ENCODE measurements around the gene ADGRL1. TPM values are rescaled to one million over a fixed set of nuclear protein-coding genes. Genes with fewer than 3 reads are reported as not detected.
A peak's percentile ranks its signal among the peaks of the same experiment; 100 is the strongest.
"Not testable (repeated sequence)": the region's sequence is repeated elsewhere in the genome, so short reads cannot be mapped to it uniquely, and the experiment has no call there.

Gene ADGRL1
- total RNA-seq, 1 donor from 2014 or later = 2.1 TPM

GRCh38 chr19:14196105-14196504 lies 9.9 kb downstream of the ADGRL1 start:
- FAIRE-seq = peak; percentile 60

GRCh38 chr19:14195216-14195615 lies 10.8 kb downstream of the ADGRL1 start:
- not testable (repeated sequence) for H3K27me3 ChIP-seq (ENCODE audit: control insufficient read depth, insufficient read depth, low read length); H3K36me3 ChIP-seq (ENCODE audit: control insufficient read depth, insufficient read depth, low read length); FAIRE-seq; H3K4me3 ChIP-seq (ENCODE audit: low read depth, low read length); DNase-seq (ENCODE audit: low read depth)

More at GRCh38 chr19:14196105-14196504, 9.9 kb downstream of the ADGRL1 start:
- not testable (repeated sequence) for H3K36me3 ChIP-seq (ENCODE audit: control insufficient read depth, insufficient read depth, low read length); H3K27me3 ChIP-seq (ENCODE audit: control insufficient read depth, insufficient read depth, low read length); H3K4me3 ChIP-seq (ENCODE audit: low read depth, low read length)
- DNase-seq (ENCODE audit: low read depth) = peak; percentile 29
- TF ChIP-seq CTCF (IDR thresholded peaks at IDR 0.05; ENCODE audit: insufficient read depth, low read length, severe bottlenecking) = peak; percentile 69

- no peak overlapping the region for H3K4me3 ChIP-seq (ENCODE audit: low read depth, low read length)
- H3K27me3 ChIP-seq (ENCODE audit: control insufficient read depth, insufficient read depth, low read length) = no peaks in the 10 kb centered on the region
- no peak for TF ChIP-seq CTCF (IDR thresholded peaks at IDR 0.05; ENCODE audit: insufficient read depth, low read length, severe bottlenecking)
- no peak for DNase-seq (ENCODE audit: low read depth)
- H3K36me3 ChIP-seq (ENCODE audit: control insufficient read depth, insufficient read depth, low read length) = no peaks in the 10 kb centered on the region
- FAIRE-seq = no peak
These were observed 16.6 kb downstream of the ADGRL1 start for GRCh38 chr19:14189415-14189814.

GRCh38 chr19:14188086-14188485 lies 17.9 kb downstream of the ADGRL1 start:
- not testable (repeated sequence) for DNase-seq (ENCODE audit: low read depth); H3K4me3 ChIP-seq (ENCODE audit: low read depth, low read length); FAIRE-seq; H3K27me3 ChIP-seq (ENCODE audit: control insufficient read depth, insufficient read depth, low read length); H3K36me3 ChIP-seq (ENCODE audit: control insufficient read depth, insufficient read depth, low read length)

GRCh38 chr19:14187561-14187960 lies 18.4 kb downstream of the ADGRL1 start:
- TF ChIP-seq CTCF (IDR thresholded peaks at IDR 0.05; ENCODE audit: insufficient read depth, low read length, severe bottlenecking) = no peak
- Histone ChIP-seq H3K36me3 (ENCODE audit: control insufficient read depth, insufficient read depth, low read length) (no peaks in the 10 kb centered on the region), H3K4me3 (ENCODE audit: low read depth, low read length) (no peak overlapping the region), H3K27me3 (ENCODE audit: control insufficient read depth, insufficient read depth, low read length) (no peaks in the 10 kb centered on the region)
- FAIRE-seq = no peak
- no peak for DNase-seq (ENCODE audit: low read depth)

- not testable (repeated sequence) for H3K4me3 ChIP-seq (ENCODE audit: low read depth, low read length); DNase-seq (ENCODE audit: low read depth); H3K36me3 ChIP-seq (ENCODE audit: control insufficient read depth, insufficient read depth, low read length); H3K27me3 ChIP-seq (ENCODE audit: control insufficient read depth, insufficient read depth, low read length)
- peak; percentile 7 for FAIRE-seq
These were observed 19.3 kb downstream of the ADGRL1 start for GRCh38 chr19:14186684-14187083.

- not testable (repeated sequence) for FAIRE-seq; DNase-seq (ENCODE audit: low read depth); H3K36me3 ChIP-seq (ENCODE audit: control insufficient read depth, insufficient read depth, low read length); H3K27me3 ChIP-seq (ENCODE audit: control insufficient read depth, insufficient read depth, low read length); H3K4me3 ChIP-seq (ENCODE audit: low read depth, low read length)
These were observed 20.3 kb downstream of the ADGRL1 start for GRCh38 chr19:14185691-14186090.

- no peaks in the 10 kb centered on the region for H3K36me3 ChIP-seq (ENCODE audit: control insufficient read depth, insufficient read depth, low read length)
- H3K4me3 ChIP-seq (ENCODE audit: low read depth, low read length) = no peak overlapping the region
- no peak for TF ChIP-seq CTCF (IDR thresholded peaks at IDR 0.05; ENCODE audit: insufficient read depth, low read length, severe bottlenecking)
- no peaks in the 10 kb centered on the region for H3K27me3 ChIP-seq (ENCODE audit: control insufficient read depth, insufficient read depth, low read length)
- FAIRE-seq = no peak
- DNase-seq (ENCODE audit: low read depth) = no peak
These were observed 20.8 kb downstream of the ADGRL1 start for GRCh38 chr19:14185158-14185557.

Data from bronchial epithelial cell (primary cell).